Prostate gland (tissue), 2 donors: Measurements from ENCODE around the gene SRP54.

Source experiments
- CTCF ChIP-seq, 4 experiments: fragments of 200-600 bp in 2 of 4; fragments of 450-650 bp in 2 of 4; sonication (generic) in 2 of 4; IDR thresholded peaks; 1 replicate in 3 of 4; 2 replicates in 1 of 4; pipeline ENCODE4 v1.5.1; 2016 to 2019; ENCODE audit warnings: antibody characterized with exemption in 4 of 4, mild to moderate bottlenecking in 2 of 4, moderate library complexity in 2 of 4
- POLR2A ChIP-seq: fragments of 450-650 bp; IDR thresholded peaks from one replicate; pipeline ENCODE4 v1.6.1; 2016; ENCODE audit warnings: antibody characterized with exemption, mild to moderate bottlenecking
- POLR2AphosphoS5 ChIP-seq: sonication (generic); formaldehyde crosslinking; IDR thresholded peaks from one replicate; pipeline ENCODE4 v1.6.1; 2017; ENCODE audit warnings: antibody characterized with exemption

- TF ChIP-seq POLR2AphosphoS5 = no peak
- TF ChIP-seq POLR2A = no peak
- no peak for TF ChIP-seq CTCF (IDR thresholded peaks at IDR 0.05)
These were observed 12.1 kb upstream of the SRP54 start for GRCh38 chr14:34970665-34971064.
